B cell (primary cell): ENCODE results near the gene FUNDC1. TPM values are rescaled to one million over a fixed set of nuclear protein-coding genes. Genes with fewer than 3 reads are reported as not detected.

Source experiments
- ATAC-seq: fragments of 200-7000 bp; cut with Tn5 transposase; one replicate; pipeline ENCODE4 v1.10.0; 2021; ENCODE audit warnings: low read depth, mild to moderate bottlenecking, moderate number of reproducible peaks, moderate library complexity
- CTCF ChIA-PET: fragments of 350-600 bp; sonication (Branson Sonifier 250); formaldehyde crosslinking; loops from one replicate; lab custom pipeline; 2021; ENCODE audit warnings: antibody characterized with exemption, inconsistent platforms; lab: Charles Lee
- POLR2A ChIA-PET: fragments of 350-600 bp; sonication (Branson Sonifier 250); formaldehyde crosslinking; loops from one replicate; lab custom pipeline; 2021; ENCODE audit warnings: antibody characterized with exemption; lab: Charles Lee
- DNase-seq: peaks from one replicate; pipeline ENCODE4 v3.0.0; 2013
- H2AFZ ChIP-seq: 2 replicates; pipeline ENCODE4 v1.6.1; 2012; ENCODE audit warnings: mild to moderate bottlenecking, low read depth, low read length; ENCODE audit not compliant: insufficient read depth, poor library complexity, severe bottlenecking
- H3K27ac ChIP-seq, 2 donors: 1 replicate in 1 of 2; 2 replicates in 1 of 2; pipeline ENCODE4 v1.5.1; 2012 to 2013; ENCODE audit warnings: low read length in 2 of 2, mild to moderate bottlenecking in 2 of 2, moderate library complexity in 1 of 2
- H3K27me3 ChIP-seq, 4 experiments: fragments of 200-600 bp in 1 of 4; sonication (generic) in 1 of 4; replicated peaks in 1 of 4; 1 replicate in 2 of 4; 2 replicates in 2 of 4; pipeline versions ENCODE4 v1.6.1 to v1.7.0; 2013 to 2016; ENCODE audit warnings: low read length in 3 of 4, mild to moderate bottlenecking in 2 of 4, mixed read lengths in 1 of 4, moderate library complexity in 1 of 4; ENCODE audit not compliant: insufficient read depth in 4 of 4, control insufficient read depth in 3 of 4; ENCODE audit errors: control extremely low read depth in 1 of 4
- H3K36me3 ChIP-seq, 2 experiments: replicated peaks in 1 of 2; 1 replicate in 1 of 2; 2 replicates in 1 of 2; pipeline versions ENCODE4 v1.6.1 to v1.7.1; 2013; ENCODE audit warnings: low read length in 1 of 2; ENCODE audit not compliant: insufficient read depth in 2 of 2, control insufficient read depth in 1 of 2; ENCODE audit errors: control extremely low read depth in 1 of 2, extremely low read depth in 1 of 2
- H3K4me1 ChIP-seq, 2 donors: fragments of 200-600 bp in 1 of 2; sonication (generic) in 1 of 2; 1 replicate in 1 of 2; 2 replicates in 1 of 2; pipeline versions ENCODE4 v1.5.1 to v1.6.1; 2013 to 2017; ENCODE audit warnings: low read length in 2 of 2; ENCODE audit not compliant: control insufficient read depth in 2 of 2, insufficient read depth in 2 of 2
- H3K4me2 ChIP-seq: replicated peaks from 2 replicates; pipeline ENCODE3; 2012; ENCODE audit warnings: mild to moderate bottlenecking, low read depth, low read length; ENCODE audit not compliant: poor library complexity, severe bottlenecking
- H3K4me3 ChIP-seq, 5 experiments: fragments of 200-600 bp in 1 of 5; sonication (generic) in 1 of 5; 1 replicate in 3 of 5; 2 replicates in 2 of 5; pipeline versions ENCODE4 v1.5.1 to v1.7.0; 2011 to 2016; ENCODE audit warnings: low read length in 4 of 5, mild to moderate bottlenecking in 4 of 5, low read depth in 2 of 5, control low read depth in 1 of 5, moderate library complexity in 1 of 5; ENCODE audit not compliant: insufficient read depth in 1 of 5; ENCODE audit errors: control extremely low read depth in 1 of 5, extremely low read depth in 1 of 5
- H3K79me2 ChIP-seq: fragments of 200-600 bp; sonication (generic); one replicate; pipeline ENCODE4 v1.6.0; 2016; ENCODE audit warnings: low read length; ENCODE audit not compliant: control insufficient read depth, insufficient read depth
- H3K9ac ChIP-seq: fragments of 200-600 bp; sonication (generic); 2 replicates; pipeline ENCODE4 v1.6.1; 2017; ENCODE audit warnings: mild to moderate bottlenecking, low read length, moderate library complexity
- H3K9me3 ChIP-seq, 3 donors: one replicate each; pipeline versions ENCODE4 v1.6.1 to v1.7.1; 2013; ENCODE audit warnings: low read length in 2 of 3; ENCODE audit not compliant: control insufficient read depth in 2 of 3, insufficient read depth in 1 of 3; ENCODE audit errors: control extremely low read depth in 1 of 3
- H4K20me1 ChIP-seq: 2 replicates; pipeline ENCODE4 v1.6.0; 2012; ENCODE audit warnings: mild to moderate bottlenecking, low read length; ENCODE audit not compliant: insufficient read depth, control insufficient read depth, poor library complexity, severe bottlenecking
- H3K27ac Mint-ChIP-seq: one replicate; pipeline ENCODE4 v1.8.0; 2021; ENCODE audit warnings: mixed read lengths
- H3K27me3 Mint-ChIP-seq: one replicate; pipeline ENCODE4 v1.8.0; 2021; ENCODE audit warnings: mixed read lengths
- H3K4me1 Mint-ChIP-seq: one replicate; pipeline ENCODE4 v1.8.0; 2021; ENCODE audit warnings: mixed read lengths
- H3K4me3 Mint-ChIP-seq: one replicate; pipeline ENCODE4 v1.8.0; 2021; ENCODE audit warnings: mixed read lengths
- H3K9me3 Mint-ChIP-seq: one replicate; pipeline ENCODE4 v1.8.0; 2022; ENCODE audit warnings: mixed read lengths; ENCODE audit not compliant: insufficient read depth
- CTCF ChIP-seq: fragments of 200-600 bp; IDR thresholded peaks from one replicate; pipeline ENCODE4 v1.8.0; 2022; ENCODE audit warnings: antibody characterized with exemption, mild to moderate bottlenecking
- EZH2 ChIP-seq: IDR thresholded peaks from 2 replicates; pipeline ENCODE4 v1.6.1; 2012; ENCODE audit warnings: borderline replicate concordance, low read depth, mild to moderate bottlenecking, moderate library complexity, low read length; ENCODE audit not compliant: insufficient read depth, poor library complexity, severe bottlenecking
- WGBS: methylation state at CpG from one replicate; pipeline ENCODE4 v1.1.5; 2013; ENCODE audit warnings: missing lambda C conversion rate; ENCODE audit not compliant: insufficient coverage; 5-methylcytosine and 5-hydroxymethylcytosine counted together
- intact Hi-C: fragments of 100-400 bp; cut with micrococcal nuclease; formaldehyde crosslinking; loops from one replicate; pipeline ENCODE4 v1.10.0; 2022
- polyA plus RNA-seq: library from polyadenylated mRNA; depleted of rRNA; stranded (reverse); fragments of >200 nt; gene quantifications from 2 replicates; pipeline ENCODE4 v1.2.3, GENCODE V29; 2012
- total RNA-seq, 2 donors: library from RNA; stranded (reverse); fragments of 120-200 nt in 1 of 2; gene quantifications; 1 replicate in 1 of 2; 2 replicates in 1 of 2; pipeline versions ENCODE4 v1.2.3 to v1.2.4, GENCODE V29; 2013 to 2022

The FUNDC1 gene
- total and polyA plus RNA-seq, 2 donors (not counting 1 experiment from before 2014, with no cell fraction given), result 5.7 to 6.6 TPM

- no peaks in the 10 kb centered on the region for H3K79me2 ChIP-seq
- Mint-ChIP-seq H3K27ac (no peak overlapping the region), H3K4me1 (no peaks in the 10 kb centered on the region), H3K4me3 (no peak overlapping the region), H3K9me3 (no peaks in the 10 kb centered on the region), H3K27me3 (peaks cover 4% of the 10 kb centered on the region)
- ATAC-seq, result no peak
- no peak overlapping the region for H3K9ac ChIP-seq
- no peak overlapping the region for H3K4me3 ChIP-seq
- TF ChIP-seq CTCF (no peak), EZH2 (no peak)
- intact Hi-C loops, result no loop called here
- no peaks in the 10 kb centered on the region for H3K4me1 ChIP-seq
- no peaks in the 10 kb centered on the region for H3K27me3 ChIP-seq
- ChIA-PET CTCF (no interaction called here), POLR2A (no interaction called here)
- DNase-seq, result no peak
- no peaks in the 10 kb centered on the region for H3K36me3 ChIP-seq
- H2AFZ ChIP-seq, result no peak overlapping the region
- H4K20me1 ChIP-seq, result no peaks in the 10 kb centered on the region
- WGBS, result no CpG with 5 or more reads among the region's 1 CpG
- H3K4me2 ChIP-seq, result no peak overlapping the region
- no peak overlapping the region for H3K27ac ChIP-seq
- H3K9me3 ChIP-seq, result no peaks in the 10 kb centered on the region
These were observed 60.1 kb downstream of the FUNDC1 start for GRCh38 chrX:44482575-44482974.

DNA sequence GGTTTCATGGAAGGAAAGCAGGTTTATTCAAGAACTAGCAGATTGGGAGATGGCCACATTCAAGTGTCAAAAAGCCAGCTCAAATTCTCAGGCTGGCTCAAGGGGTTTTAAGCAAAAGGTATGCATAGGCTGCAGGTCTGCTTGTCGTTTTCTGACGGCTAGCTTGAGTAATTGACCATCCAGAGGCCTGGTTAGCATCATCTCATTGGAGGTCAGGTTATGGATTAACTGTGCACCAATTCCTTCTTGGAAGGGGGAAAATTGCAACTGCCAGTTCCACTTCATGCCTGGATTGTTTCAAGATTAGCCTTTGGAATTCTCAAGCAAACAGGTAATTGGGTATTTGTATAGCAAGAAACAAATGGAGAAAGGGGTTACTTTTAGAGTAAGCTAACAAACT lies 62.1 kb downstream of the FUNDC1 start:
- intact Hi-C loops, result no loop called here
- H3K9me3 Mint-ChIP-seq, result no peaks in the 10 kb centered on the region
- no peak overlapping the region for H3K4me2 ChIP-seq
- no peak overlapping the region for H3K4me3 ChIP-seq
- 80% methylated on average over 2 of the region's 2 CpGs for WGBS
- CTCF ChIA-PET, result no interaction called here
- H3K4me1 ChIP-seq, result no peaks in the 10 kb centered on the region
- no peaks in the 10 kb centered on the region for H3K79me2 ChIP-seq
- no peaks in the 10 kb centered on the region for H3K4me1 Mint-ChIP-seq
- POLR2A ChIA-PET, result no interaction called here
- H3K27me3 Mint-ChIP-seq, result peaks cover 4% of the 10 kb centered on the region
- no peak overlapping the region for H3K9ac ChIP-seq
- DNase-seq (no peak), ATAC-seq (no peak)
- H3K27me3 ChIP-seq, result no peaks in the 10 kb centered on the region
- H4K20me1 ChIP-seq, result no peaks in the 10 kb centered on the region
- H3K27ac Mint-ChIP-seq, result no peak overlapping the region
- no peak for TF ChIP-seq CTCF
- TF ChIP-seq EZH2, result no peak
- H3K27ac ChIP-seq, result no peak overlapping the region
- no peak overlapping the region for H3K4me3 Mint-ChIP-seq
- H3K36me3 ChIP-seq, result no peaks in the 10 kb centered on the region
- no peak overlapping the region for H2AFZ ChIP-seq
- no peaks in the 10 kb centered on the region for H3K9me3 ChIP-seq
